Daoy (cell line): ENCODE data around the gene HEBP1. TPM values are rescaled to one million over a fixed set of nuclear protein-coding genes. Genes with fewer than 3 reads are reported as not detected.
"Not testable (repeated sequence)": the region's sequence is repeated elsewhere in the genome, so short reads cannot be mapped to it uniquely, and the experiment has no call there.

Experiments
- DNase-seq: peaks from one replicate; pipeline ENCODE4 v3.0.0-alpha.2; 2015; ENCODE audit warnings: low read depth
- total RNA-seq: library from RNA; depleted of rRNA; stranded (reverse); fragments of >200 nt; shearing (Covaris generic); gene quantifications from 2 replicates; pipeline ENCODE4 v1.2.3, GENCODE V29; 2014; rRNA removed

Gene HEBP1
- 0.83 and 6.1 TPM in 2 replicates for total RNA-seq

DNA sequence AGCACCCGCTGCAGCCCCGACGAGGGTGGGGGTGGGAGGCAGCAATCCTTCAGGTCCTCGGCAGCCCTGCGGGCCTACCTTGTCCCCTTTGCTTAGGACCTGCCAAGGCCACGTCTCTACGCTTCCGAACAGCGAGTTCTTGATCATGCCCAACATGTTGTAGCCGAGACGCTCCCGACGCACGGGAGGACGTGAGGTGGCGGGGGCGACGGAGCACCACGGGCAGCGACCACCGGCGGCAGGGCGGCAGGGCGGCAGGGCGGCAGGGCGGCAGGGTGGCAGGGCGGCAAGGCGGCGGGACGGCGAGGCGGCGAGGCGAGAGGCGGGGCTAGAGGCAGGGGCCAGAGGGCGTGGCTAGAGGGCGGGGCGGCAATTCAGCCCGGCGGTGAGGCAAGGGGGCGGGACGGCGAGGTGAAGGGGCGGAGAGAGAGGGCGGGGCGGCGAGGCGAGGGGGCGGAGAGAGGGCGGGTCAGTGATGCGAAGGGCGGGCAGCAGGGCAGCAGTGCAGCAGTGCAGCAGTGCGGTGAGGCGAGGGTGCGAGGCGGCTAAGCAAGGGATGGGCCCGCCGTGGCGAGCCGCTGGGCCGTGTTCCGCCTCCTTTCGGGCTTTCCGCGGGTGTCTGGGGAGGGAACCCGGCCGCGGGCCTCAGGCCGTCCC lies at the start of gene HEBP1:
TSS of gene HEBP1 (minus strand) at position 307 of the 657 bp plus-strand sequence. CDS start at position 156, 151 bp downstream.
- DNase-seq = peak; percentile 97

DNA sequence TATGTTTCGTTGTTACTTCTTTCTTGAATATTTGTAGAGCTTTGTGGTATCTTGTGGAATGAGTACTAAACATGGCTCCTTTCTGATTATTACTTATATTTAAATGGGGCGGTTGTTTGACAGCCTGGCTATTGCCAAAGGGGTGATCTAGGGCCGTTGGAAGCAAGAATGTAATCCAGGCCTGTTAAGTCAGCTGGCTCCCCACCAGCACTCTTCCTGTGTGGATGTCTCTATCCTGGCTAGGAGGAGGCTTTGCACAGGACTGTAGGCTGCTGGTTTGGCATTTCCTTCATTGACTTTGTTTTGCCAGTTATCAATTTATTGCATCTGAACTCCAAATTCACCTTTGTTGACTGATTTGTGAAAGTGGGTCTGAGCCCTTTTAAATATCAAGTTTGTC lies 49.8 kb upstream of the HEBP1 start:
- no peak for DNase-seq

DNA sequence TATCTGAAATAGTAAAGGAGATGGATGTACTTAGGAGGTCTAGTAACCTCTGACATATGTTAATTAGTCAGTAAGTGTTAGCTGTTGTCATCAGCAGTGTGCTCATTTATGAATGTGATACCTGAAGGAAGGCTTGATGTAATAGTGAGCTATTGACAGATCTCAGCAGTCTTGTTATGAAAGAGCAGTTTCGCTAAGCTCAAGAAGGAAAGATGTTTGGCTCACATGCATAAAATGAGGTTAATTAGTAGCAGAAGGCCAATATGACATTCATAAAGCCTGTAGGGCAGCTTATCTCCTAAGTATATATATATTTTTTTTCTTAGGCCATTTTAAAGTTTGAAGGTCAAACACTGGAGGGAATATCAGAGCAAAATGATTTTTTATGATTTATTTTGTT lies 46.9 kb upstream of the HEBP1 start:
- no peak for DNase-seq

- DNase-seq = no peak
These were observed 45.8 kb upstream of the HEBP1 start for GRCh38 chr12:13045816-13046215.

- no peak for DNase-seq
These were observed 44.8 kb upstream of the HEBP1 start for GRCh38 chr12:13044906-13045299.

GRCh38 chr12:13044002-13044905 lies 44.2 kb upstream of the HEBP1 start, which contains the start of gene FAM234B:
Gene FAM234B, plus strand, starts transcription at chr12:13044381. Its CDS starts 23 bp downstream, at chr12:13044404.
- peak; percentile 85 for DNase-seq

GRCh38 chr12:13042666-13043230 lies 42.7 kb upstream of the HEBP1 start:
- no peak for DNase-seq

- DNase-seq = no peak
These were observed 41.2 kb upstream of the HEBP1 start for GRCh38 chr12:13041224-13041623.

DNA sequence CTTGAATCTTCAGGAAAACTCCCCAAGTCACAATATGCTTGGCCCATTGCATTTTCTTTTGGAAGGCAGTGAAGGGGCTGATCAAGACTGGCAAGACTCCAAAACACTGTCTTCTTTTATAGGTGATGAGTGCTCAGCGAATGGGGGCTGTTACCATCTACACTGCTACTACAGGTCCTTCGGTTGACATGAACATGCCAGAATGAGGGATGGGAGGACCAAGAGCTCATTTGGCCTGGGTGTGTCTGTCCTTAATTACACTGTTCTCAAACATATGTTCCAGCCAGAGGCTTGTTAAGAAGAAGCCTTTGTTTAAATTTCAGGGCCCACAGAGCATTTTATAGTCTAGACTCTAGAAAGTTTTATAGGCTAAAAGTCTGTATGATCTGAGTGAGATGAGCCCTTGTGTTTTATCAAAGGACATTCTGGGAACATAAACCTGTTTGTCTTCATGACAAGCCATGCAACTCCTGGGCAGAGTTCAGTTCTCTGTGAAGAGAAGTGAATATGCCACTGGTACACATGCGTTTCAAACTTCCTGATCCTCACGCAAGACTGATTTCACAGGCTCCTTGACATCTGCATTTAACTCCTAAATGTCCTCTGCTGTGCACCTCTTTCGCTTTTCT lies 39.4 kb upstream of the HEBP1 start:
- no peak for DNase-seq

DNA sequence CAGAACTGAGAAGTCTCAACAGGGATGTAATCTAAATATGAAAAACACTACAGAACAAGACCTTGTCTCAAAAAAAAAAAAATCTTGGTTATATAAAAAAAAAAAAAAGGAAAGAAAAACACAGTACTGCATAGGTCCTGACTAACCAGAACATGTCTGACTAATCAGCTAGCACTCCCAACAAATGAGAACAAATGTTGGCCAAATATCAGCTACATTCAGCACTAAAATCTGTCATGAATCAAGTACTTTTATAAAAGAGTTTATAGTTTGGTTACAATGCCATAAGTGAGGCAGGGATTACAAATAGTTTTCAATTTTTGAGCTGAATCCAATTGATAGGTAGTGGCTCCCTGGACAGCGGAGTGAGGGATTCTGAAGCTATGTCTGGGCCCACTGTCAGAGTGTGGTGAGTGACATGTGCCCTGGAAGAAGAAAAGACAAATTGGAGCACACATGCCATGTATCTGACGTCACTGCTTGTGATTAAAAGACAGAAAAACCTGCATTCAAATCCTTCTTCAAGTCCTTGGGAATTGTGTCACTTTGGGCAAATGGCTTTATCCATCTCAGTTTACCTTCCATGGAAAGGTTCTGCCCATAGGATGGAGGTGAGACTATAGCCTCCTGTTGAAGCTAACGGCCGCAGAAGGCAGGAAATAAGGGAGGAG lies 38.6 kb upstream of the HEBP1 start:
- DNase-seq = peak; percentile 11

GRCh38 chr12:13036881-13037280 lies 36.8 kb upstream of the HEBP1 start:
- DNase-seq = no peak

DNA sequence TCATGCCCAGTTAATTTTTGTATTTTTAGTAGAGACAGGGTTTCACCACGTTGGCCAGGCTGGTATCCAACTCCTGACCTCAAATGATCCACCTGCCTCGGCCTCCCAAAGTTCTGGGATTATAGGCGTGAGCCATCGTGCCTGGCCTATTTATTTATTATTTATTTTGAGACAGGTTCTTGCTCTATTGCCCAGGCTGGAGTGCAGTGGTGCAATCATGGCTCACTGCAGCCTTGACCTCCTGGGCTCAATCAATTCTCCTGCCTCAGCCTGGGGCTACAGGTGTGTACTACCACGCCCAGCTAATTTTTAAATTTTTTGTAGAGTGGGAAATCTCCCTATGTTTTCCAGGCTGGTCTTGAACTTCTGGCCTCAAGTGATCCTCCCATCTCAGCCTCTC lies 35.3 kb upstream of the HEBP1 start:
- not testable (repeated sequence) for DNase-seq

GRCh38 chr12:13033476-13033875 lies 33.4 kb upstream of the HEBP1 start:
- no peak for DNase-seq

DNA sequence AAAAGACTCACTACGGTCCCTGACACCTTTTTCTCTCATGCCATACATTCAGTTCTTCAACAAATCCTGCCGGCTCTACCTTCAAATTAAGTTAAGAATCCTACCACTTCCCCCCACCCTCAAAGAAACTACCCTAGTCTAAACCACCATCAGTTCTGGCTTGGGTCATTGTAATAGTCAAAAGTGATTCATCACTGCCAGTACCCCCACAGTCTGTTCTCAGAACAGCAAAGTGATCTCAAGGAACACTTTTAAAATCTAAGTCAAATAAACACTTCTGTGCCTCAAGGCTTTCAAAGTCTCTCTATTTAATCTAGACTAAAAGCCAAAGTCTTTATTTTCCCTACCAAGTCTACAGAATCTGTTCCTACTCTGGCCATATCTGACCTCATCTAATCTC lies 32.1 kb upstream of the HEBP1 start:
- DNase-seq = no peak

GRCh38 chr12:13030541-13031291 lies 30.7 kb upstream of the HEBP1 start:
- no peak for DNase-seq

- no peak for DNase-seq
These were observed 28.9 kb upstream of the HEBP1 start for GRCh38 chr12:13028825-13029570.

DNA sequence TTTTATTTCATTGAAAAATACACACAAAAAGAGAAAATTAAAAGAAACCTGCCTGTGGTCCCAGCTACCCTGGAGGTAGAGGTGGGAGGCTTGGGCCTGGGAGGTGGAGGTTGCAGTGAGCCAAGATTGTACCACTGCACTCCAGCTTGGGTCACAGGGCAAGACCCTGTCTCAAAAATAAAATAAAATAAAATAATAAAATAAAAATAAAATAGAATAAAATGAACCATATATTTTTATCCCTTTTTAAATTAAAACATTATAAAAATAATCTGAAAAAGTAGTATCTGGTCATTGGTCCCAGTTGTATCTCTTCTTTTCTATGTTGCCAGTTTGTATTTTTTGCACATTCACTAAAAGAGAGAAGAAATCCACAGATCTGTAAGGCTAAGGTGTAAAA lies 27.4 kb upstream of the HEBP1 start:
- DNase-seq = no peak

- DNase-seq = no peak
These were observed 27.0 kb upstream of the HEBP1 start for GRCh38 chr12:13027032-13027431.

DNA sequence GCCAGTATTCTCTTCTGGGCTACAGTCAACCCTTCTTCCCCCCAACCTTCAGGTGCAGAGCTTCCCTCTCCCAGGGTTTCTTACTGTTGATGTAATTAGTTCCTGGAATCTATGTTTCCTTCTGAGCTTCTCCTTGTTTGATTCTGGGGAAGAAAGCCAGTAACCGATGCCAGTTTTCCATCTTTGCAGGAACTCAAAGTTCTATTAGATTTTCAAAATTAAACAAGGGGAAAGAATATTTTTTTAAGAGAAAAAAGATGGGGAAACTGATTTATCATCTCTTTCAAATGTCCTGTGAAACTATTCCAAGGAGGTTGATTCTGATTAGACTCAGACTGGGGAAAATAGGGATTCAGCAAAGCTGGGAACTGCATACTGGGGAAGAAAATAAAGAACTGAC lies 26.2 kb upstream of the HEBP1 start:
- DNase-seq = no peak

DNA sequence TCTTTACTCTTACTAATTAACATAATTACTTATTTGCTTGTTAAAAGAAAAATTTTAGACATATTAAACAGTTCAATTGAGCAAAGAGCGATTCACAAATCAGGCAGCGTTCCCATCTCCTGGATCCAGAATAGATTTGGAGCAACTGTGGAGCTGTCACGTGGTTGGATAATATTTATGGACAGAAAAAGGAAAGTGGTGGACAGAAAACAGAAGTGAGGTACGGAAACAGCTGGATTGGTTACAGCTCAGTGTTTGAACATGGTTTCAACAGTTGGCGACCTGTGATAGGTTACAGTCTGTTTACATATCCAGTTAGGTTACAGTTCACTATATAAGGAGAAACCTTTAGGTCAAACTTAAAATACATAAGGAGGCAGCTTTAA lies 24.5 kb upstream of the HEBP1 start:
- DNase-seq = no peak
